ENCODE results near the gene PHOSPHO1. TPM values are rescaled to one million over a fixed set of nuclear protein-coding genes. Genes with fewer than 3 reads are reported as not detected.

Gene PHOSPHO1
- total RNA-seq, 2 experiments from 2014 or later: not detected

DNA sequence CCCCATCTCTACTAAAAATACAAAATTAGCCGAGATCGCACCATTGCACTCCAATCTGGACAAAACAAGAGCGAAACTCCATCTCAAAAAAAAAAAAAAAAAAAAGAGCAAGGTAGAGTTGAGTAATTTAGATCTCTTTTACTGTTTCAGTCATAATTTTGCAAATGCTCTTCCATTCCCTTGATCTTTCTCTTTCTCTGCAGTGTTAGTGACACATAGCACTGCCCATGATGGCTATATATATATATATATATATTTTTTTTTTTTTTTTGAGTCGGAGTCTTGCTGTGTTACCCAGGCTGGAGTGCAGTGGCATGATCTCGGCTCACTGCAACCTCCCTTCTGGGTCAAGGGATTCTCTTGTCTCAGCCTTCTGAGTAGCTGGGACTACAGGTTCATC, 12.2 kb upstream of the PHOSPHO1 start:
- Mint-ChIP-seq H3K9me3 (ENCODE audit: low read depth) (no peaks in the 10 kb centered on the region), H3K4me3 (no peak overlapping the region), H3K4me1 (no peaks in the 10 kb centered on the region), H3K27ac (no peak overlapping the region), H3K36me3 (ENCODE audit: low read depth) (no peaks in the 10 kb centered on the region), H3K27me3 (no peaks in the 10 kb centered on the region)
- POLR2A ChIA-PET: no interaction called here
- CTCF ChIA-PET: interaction anchor here (1.6 kb wide), 1 partner anchor 62 kb away, joined by 5 read pairs; no protein-coding TSS in a partner anchor
- DNase-seq (no peak), ATAC-seq (no peak)
- intact Hi-C loops (cut with DNase I, micrococcal nuclease): no loop called here

DNA sequence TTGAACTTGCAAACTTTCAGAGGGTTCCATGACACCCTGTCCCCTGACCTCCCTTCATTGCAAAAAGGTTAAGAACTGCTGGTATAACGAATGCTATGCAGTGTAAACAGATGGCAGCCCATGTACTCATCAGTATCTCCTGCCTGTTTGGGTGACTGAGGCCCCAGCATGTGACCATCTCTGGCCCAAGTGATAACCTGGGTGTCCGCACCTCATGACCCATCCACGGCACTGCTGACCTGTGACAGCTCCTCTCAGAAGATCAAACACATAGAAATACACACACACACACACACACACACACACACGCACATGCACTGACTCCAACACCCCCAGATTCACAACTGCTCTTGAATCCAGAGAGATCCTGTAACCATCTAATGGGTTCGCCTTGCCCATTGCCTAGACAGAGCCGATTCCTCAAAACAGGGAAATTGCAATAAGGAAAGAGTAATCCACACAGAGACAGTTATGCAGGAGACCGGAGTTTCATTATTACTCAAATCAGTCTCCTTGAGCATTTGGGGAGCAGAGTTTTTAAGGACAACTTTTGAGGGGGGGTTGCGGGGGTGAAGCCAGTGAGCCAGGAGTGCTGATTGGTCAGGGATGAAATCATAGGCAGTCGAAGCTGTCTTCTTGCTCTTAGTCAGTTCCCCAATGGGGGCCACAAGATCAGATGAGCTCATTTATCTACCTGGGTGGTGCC, 11.3 kb upstream of the PHOSPHO1 start:
- Mint-ChIP-seq H3K4me1 (no peaks in the 10 kb centered on the region), H3K27ac (no peak overlapping the region), H3K36me3 (ENCODE audit: low read depth) (no peaks in the 10 kb centered on the region), H3K9me3 (ENCODE audit: low read depth) (no peaks in the 10 kb centered on the region), H3K4me3 (no peak overlapping the region), H3K27me3 (no peaks in the 10 kb centered on the region)
- ChIA-PET CTCF (no interaction called here), POLR2A (no interaction called here)
- ATAC-seq (no peak), DNase-seq (no peak)
- intact Hi-C loops (cut with DNase I, micrococcal nuclease): no loop called here

DNA sequence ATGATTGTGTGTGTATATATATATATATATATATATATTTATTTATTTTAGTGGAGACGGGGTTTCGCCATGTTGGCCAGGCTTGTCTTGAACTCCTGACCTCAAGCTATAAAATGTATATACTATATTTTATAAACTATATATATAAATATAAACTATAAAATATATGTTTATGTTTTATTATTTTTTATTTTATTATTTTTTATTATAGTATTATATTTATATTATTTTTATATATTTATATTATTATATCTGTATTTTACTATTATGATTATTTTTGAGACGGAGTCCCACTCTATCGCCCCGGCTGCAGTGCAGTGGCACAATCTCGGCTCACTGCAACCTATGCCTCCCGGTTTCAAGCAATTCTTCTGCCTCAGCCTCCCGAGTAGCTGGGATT, 10.5 kb upstream of the PHOSPHO1 start:
- no peak overlapping the region for H3K4me3 Mint-ChIP-seq
- no peak overlapping the region for H3K27ac Mint-ChIP-seq
- no peak for DNase-seq
- no peaks in the 10 kb centered on the region for H3K27me3 Mint-ChIP-seq
- ATAC-seq: no peak
- CTCF ChIA-PET: interaction anchor here (1.1 kb wide), 1 partner anchor 13 kb away, joined by 5 read pairs; no protein-coding TSS in a partner anchor
- no peaks in the 10 kb centered on the region for H3K4me1 Mint-ChIP-seq
- POLR2A ChIA-PET: no interaction called here
- intact Hi-C loops (cut with DNase I, micrococcal nuclease): no loop called here
- no peaks in the 10 kb centered on the region for H3K9me3 Mint-ChIP-seq (ENCODE audit: low read depth)
- H3K36me3 Mint-ChIP-seq (ENCODE audit: low read depth): no peaks in the 10 kb centered on the region

DNA sequence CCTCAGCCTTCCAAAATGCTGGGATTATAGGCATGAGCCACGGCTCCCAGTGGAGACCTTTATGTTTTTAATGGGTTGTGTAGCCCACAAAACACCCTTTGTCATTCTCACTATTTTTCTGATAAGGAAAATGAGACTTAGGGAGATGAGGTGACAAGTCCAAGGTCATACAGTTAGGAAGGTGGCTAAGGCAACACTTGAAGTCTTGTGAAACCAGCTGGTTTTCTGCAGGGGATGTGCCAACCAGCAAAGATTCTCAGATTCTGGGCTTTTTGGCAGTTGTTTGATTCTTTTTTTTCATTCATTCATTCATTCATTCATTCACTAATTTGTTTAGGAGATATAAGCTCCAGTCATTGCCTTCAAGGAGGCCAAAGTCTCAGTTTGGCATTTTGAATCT, 10.0 kb upstream of the PHOSPHO1 start:
- ATAC-seq: no peak
- no peak overlapping the region for H3K4me3 Mint-ChIP-seq
- H3K27ac Mint-ChIP-seq: no peak overlapping the region
- no peaks in the 10 kb centered on the region for H3K9me3 Mint-ChIP-seq (ENCODE audit: low read depth)
- ChIA-PET POLR2A (no interaction called here), CTCF (interaction anchor here (1.1 to 1.6 kb wide), 2 partner anchors 13 to 60 kb away, joined by 5 to 8 read pairs; no protein-coding TSS in a partner anchor)
- intact Hi-C loops (cut with DNase I, micrococcal nuclease): no loop called here
- no peaks in the 10 kb centered on the region for H3K4me1 Mint-ChIP-seq
- H3K36me3 Mint-ChIP-seq (ENCODE audit: low read depth): no peaks in the 10 kb centered on the region
- DNase-seq: no peak
- no peaks in the 10 kb centered on the region for H3K27me3 Mint-ChIP-seq

DNA sequence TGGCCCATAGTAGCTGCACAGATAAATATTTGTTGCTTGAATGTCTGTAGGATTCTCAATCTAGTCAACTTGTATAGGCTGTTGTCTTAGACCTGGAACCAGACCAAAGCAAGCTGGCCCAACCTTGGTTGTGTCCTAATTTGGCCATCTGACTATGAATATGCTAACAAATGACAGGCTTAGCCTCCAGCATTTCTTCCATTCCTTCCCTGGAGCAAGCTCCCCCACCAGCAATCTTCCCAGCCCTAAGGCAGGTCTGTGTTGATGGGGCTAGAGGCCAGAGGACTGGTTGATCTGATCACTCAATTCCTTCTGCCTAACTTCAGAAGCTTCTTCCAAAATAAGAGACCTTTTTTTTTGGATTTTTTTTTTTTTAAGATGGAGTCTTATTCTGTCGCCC, 9.4 kb upstream of the PHOSPHO1 start:
- no peak overlapping the region for H3K27ac Mint-ChIP-seq
- H3K4me1 Mint-ChIP-seq: no peaks in the 10 kb centered on the region
- no peaks in the 10 kb centered on the region for H3K27me3 Mint-ChIP-seq
- DNase-seq (no peak), ATAC-seq (no peak)
- ChIA-PET CTCF (interaction anchor here (0.8 to 1.6 kb wide), 4 partner anchors 12 to 59 kb away, joined by 3 to 8 read pairs (median 4); no protein-coding TSS in a partner anchor), POLR2A (interaction anchor here (0.6 kb wide), 1 partner anchor 12 kb away, joined by 3 read pairs; no protein-coding TSS in a partner anchor)
- H3K4me3 Mint-ChIP-seq: no peak overlapping the region
- intact Hi-C loops (cut with DNase I, micrococcal nuclease): no loop called here
- no peaks in the 10 kb centered on the region for H3K9me3 Mint-ChIP-seq (ENCODE audit: low read depth)
- H3K36me3 Mint-ChIP-seq (ENCODE audit: low read depth): no peaks in the 10 kb centered on the region

DNA sequence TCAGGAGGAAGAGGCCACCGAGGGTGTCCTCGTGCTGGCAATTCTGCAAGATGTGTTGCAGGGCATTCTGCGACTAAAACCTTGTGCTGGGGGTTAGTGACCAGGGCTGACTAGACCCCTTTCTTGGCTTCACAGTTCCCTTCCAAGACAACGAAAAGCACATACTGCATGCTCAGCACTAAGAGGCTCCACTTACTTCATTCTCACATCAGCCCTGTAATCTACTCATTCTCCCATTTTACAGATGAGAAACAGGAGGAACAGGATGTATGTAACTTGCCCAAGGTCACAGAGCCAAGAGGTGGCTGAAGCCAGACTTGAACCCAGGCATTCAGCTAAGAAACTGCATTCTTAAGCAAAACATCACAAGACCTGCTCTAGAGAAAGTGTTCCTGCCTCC, 5.3 kb upstream of the PHOSPHO1 start:
- Mint-ChIP-seq H3K36me3 (ENCODE audit: low read depth) (no peaks in the 10 kb centered on the region), H3K27me3 (peaks cover 5% of the 10 kb centered on the region), H3K27ac (no peak overlapping the region), H3K4me1 (peaks cover 3% of the 10 kb centered on the region), H3K4me3 (no peak overlapping the region), H3K9me3 (ENCODE audit: low read depth) (no peaks in the 10 kb centered on the region)
- no peak for ATAC-seq
- POLR2A ChIA-PET: interaction anchor here (0.7 kb wide), 1 partner anchor 10 kb away, joined by 3 read pairs; no protein-coding TSS in a partner anchor
- intact Hi-C loops (cut with DNase I, micrococcal nuclease): no loop called here
- CTCF ChIA-PET: interaction anchor here (0.8 to 1.2 kb wide), 3 partner anchors 9 to 75 kb away, joined by 3 to 5 read pairs (median 4); no protein-coding TSS in a partner anchor
- no peak for DNase-seq

DNA sequence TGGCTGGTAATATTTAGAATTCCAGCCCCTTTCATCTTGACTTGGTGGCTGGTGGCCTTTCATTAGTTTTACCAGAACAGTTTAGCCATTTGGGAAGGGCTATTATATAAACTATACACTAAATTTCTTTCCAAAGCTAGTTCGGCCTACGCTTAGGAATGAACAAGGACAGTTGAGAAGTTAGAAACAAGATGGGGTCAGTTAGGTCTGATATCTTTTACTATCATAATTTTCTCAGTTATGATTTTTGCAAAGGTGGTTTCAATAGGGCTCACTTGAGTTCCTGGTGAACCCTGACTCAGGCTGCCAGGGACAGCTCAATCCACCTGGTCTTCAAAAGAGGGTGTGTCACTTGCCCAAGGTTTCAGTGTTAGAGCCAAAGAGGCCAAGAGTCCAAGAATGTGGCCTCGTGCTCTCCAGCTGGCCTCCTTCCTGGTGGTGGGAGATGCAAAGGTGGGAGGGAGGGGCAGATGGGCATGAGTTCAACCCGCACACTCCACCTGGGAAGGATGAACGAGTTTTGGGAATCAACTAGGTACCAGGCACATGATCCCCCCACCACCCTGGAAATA, 4.0 kb upstream of the PHOSPHO1 start:
- intact Hi-C loops (cut with DNase I, micrococcal nuclease): no loop called here
- CTCF ChIA-PET: interaction anchor here (0.7 to 1.2 kb wide), 4 partner anchors 10 to 174 kb away, joined by 3 to 5 read pairs (median 3); no protein-coding TSS in a partner anchor

DNA sequence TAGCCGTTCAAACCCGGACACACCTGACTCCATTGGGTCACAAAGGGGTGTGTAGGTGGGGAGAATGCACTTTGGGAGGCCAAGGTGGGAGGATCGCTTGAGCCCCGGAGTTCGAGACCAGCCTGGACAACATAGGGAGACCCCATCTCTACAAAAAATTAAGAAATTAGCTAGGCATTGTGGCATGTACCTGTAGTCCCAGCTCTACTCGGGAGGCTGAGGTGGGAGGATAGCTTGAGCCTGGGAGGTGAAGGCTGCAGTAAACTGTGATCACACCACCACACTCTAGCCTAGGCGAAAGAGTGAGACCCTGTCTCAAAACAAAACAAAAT, 942 bp upstream of the PHOSPHO1 start:
- ATAC-seq (no peak), DNase-seq (no peak)
- CTCF ChIA-PET: interaction anchor here (0.8 to 7.0 kb wide), 5 partner anchors 9 to 59 kb away, joined by 3 to 58 read pairs (median 4); partner anchors contain the start of genes ABI3 and GNGT2
- POLR2A ChIA-PET: no interaction called here
- Mint-ChIP-seq H3K4me1 (peaks cover 6% of the 10 kb centered on the region), H3K4me3 (peak overlapping the region; percentile 66), H3K27me3 (peaks cover 16% of the 10 kb centered on the region), H3K27ac (no peak overlapping the region), H3K9me3 (ENCODE audit: low read depth) (no peaks in the 10 kb centered on the region), H3K36me3 (ENCODE audit: low read depth) (no peaks in the 10 kb centered on the region)
- intact Hi-C loops (cut with DNase I, micrococcal nuclease): loop anchor here in 1 of 2 experiments (2.0 kb wide), 1 partner anchor 29 kb away; no protein-coding TSS in a partner anchor

More for the DNA sequence above, 4.0 kb upstream of the PHOSPHO1 start:
- POLR2A ChIA-PET: no interaction called here
- DNase-seq (no peak), ATAC-seq (no peak)
- no peak overlapping the region for H3K27ac Mint-ChIP-seq
- H3K27me3 Mint-ChIP-seq: peaks cover 8% of the 10 kb centered on the region
- H3K4me3 Mint-ChIP-seq: no peak overlapping the region
- H3K4me1 Mint-ChIP-seq: peaks cover 3% of the 10 kb centered on the region
- H3K9me3 Mint-ChIP-seq (ENCODE audit: low read depth): no peaks in the 10 kb centered on the region
- H3K36me3 Mint-ChIP-seq (ENCODE audit: low read depth): no peaks in the 10 kb centered on the region

DNA sequence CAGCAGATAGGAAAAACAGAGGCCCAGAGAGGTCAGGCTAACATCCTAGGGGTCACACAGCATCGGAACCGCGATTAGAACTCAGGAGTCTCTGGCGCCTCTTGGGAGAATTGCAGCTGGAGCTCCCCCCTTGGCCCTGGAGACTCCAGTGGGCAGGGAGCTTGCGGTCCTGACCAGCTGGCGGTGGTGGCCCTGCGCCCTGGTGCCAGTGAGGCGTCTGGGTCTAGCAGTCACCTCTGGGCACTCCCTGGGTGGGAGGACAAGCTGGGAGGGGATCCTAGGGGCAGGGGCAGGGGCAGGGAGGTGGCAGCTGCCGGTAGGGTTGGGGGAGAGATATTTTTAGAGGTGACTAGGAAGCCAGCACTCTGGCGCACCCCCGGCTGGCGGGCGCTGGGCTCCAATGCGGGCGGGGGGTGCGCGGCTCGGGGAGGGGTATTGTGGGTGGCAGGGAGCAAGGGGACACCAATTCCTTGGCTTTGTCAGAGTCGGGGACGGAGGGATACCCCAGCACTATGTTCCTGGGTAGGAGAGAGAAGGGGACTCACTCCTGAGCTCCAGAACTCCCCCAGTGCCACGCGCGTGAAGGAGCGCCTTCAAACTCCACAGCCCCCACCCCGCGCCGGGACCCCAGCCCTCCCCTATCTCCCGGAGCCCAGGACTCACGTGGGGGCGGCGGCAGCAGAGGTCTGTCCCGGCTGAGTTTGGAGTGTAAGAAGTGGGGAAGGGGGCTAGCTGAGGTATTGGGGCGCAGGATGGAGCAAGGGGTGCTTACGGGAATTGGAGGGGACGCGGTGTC, 584 bp downstream of the PHOSPHO1 start:
- DNase-seq (peak; percentile 16), ATAC-seq (no peak)
- POLR2A ChIA-PET: no interaction called here
- intact Hi-C loops (cut with DNase I, micrococcal nuclease): loop anchor here (1.0 to 5.0 kb wide), 4 partner anchors 20 to 62 kb away; partner anchors contain the start of genes ABI3 (in 1 of the 2) and GNGT2 (in 1 of the 2)
- peaks cover 6% of the 10 kb centered on the region for H3K4me1 Mint-ChIP-seq
- CTCF ChIA-PET: interaction anchor here (0.6 to 7.0 kb wide), 12 partner anchors 21 to 1188 kb away, joined by 3 to 58 read pairs (median 4); partner anchors contain the start of gene PHB1
- H3K27ac Mint-ChIP-seq: no peak overlapping the region
- H3K36me3 Mint-ChIP-seq (ENCODE audit: low read depth): no peaks in the 10 kb centered on the region
- H3K9me3 Mint-ChIP-seq (ENCODE audit: low read depth): no peaks in the 10 kb centered on the region
- H3K27me3 Mint-ChIP-seq: peaks cover 25% of the 10 kb centered on the region
- peak overlapping the region; percentile 66 for H3K4me3 Mint-ChIP-seq

DNA sequence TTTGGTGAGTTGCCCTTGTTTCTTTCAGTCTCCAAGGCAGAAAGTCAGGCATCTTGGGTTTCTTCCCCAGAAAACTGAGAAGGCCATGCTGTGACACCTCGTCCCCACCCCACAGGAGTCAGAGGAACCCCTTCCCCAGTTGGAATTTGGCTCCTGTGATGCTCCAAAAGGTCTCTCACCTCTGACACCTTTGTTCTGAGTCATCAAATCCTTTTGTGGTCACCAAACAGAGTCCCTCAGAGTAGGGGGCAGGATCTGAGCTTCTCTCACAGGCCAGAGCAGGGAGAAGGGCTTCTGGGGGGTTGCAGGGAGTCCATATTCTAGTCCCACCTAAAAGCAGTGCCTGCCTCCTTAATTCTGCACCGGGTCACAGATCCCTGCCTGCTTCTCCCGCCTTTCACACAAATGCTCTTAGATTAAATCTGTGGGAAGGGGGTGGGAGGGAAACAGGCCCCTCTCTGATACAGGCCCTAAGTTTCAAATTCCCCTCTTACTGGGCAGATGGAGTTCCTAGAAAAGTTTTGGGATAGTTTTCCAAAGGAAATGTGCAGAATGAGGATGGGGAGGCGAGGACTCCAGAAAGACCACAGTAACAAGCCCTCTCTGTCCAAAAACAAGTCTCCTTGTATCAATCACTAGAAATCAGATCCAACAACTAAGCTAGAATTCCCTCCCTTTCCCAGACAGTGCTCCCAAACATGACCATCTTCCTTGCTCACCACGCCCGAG, 1.3 kb downstream of the PHOSPHO1 start:
- no peak for ATAC-seq
- no peaks in the 10 kb centered on the region for H3K36me3 Mint-ChIP-seq (ENCODE audit: low read depth)
- peak overlapping the region; percentile 4 for H3K4me3 Mint-ChIP-seq
- intact Hi-C loops (cut with DNase I, micrococcal nuclease): loop anchor here in 1 of 2 experiments (5.0 kb wide), 1 partner anchor 63 kb away; no protein-coding TSS in a partner anchor
- no peak overlapping the region for H3K27ac Mint-ChIP-seq
- peaks cover 9% of the 10 kb centered on the region for H3K4me1 Mint-ChIP-seq
- DNase-seq: no peak
- H3K9me3 Mint-ChIP-seq (ENCODE audit: low read depth): no peaks in the 10 kb centered on the region
- ChIA-PET CTCF (interaction anchor here (0.6 to 7.0 kb wide), 12 partner anchors 10 to 1187 kb away, joined by 3 to 58 read pairs (median 4); partner anchors contain the start of gene PHB1), POLR2A (no interaction called here)
- H3K27me3 Mint-ChIP-seq: peaks cover 28% of the 10 kb centered on the region
